DMS53 treated with DMSO at 0.1 percent for 48 hours (cell line): ENCODE results near the gene FRAS1.

Source experiments
- DNase-seq: peaks from one replicate; lab custom pipeline; 2025; ENCODE audit not compliant: unreplicated experiment; lab: John Stamatoyannopoulos, UW

Gene FRAS1

DNA sequence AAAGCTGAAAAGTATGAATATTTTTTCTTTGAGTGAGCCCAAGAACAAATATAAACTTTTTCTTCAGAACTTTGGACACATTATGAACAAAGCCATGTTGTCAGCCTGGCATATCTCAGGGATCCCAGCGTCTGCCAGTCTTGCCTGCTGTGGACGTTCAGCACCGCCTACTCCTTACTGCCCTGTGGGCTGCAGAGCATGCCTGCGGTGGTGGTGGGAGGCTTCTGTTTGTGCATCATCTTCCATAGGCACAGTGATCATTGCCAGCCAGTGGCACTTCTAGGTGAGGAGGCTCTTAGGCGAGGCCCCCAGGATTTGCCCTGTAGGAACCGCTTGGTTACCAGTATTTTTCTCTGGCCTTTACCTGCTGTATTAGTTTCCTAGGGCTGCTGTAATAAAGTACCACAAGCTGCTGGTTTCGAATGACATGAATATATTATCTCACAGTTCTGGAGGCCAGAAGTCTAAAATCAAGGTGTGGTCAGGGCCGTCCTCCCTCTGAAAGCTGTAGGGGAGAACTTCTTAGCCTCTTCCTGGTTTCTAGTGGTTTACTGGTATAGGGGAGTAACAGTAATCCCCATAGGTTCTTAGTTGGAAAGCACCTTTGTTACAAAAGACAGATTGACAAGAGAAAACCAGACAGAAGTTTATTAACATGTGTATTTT lies 509.8 kb downstream of the FRAS1 start:
- no peak for DNase-seq

DNA sequence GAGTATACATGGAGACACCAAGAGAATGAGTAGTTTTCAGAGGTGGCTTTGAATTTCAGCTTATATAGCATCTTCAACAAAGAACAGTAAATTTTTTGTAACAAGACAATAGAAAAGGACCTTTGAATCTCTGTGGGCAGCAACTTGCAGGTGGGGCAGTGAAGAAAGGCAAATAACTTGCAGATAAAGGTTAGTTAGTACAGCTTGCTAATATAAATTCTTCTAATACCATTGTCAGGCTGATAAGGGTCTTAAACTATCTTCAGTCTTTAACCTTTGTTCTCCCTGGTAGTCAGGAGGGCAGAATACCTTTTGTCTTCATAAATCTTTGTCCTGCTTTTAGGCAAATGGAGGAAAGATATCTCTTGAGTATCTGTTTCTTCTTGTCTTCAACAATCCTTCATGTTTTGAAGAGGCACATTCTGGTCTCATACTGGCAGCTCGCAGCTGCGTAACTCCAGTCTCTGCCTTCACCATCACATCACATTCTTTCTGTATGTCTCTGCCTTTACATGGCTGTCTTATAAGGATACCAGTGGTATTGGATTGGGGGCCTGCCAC lies 510.5 kb downstream of the FRAS1 start:
- no peak for DNase-seq

DNA sequence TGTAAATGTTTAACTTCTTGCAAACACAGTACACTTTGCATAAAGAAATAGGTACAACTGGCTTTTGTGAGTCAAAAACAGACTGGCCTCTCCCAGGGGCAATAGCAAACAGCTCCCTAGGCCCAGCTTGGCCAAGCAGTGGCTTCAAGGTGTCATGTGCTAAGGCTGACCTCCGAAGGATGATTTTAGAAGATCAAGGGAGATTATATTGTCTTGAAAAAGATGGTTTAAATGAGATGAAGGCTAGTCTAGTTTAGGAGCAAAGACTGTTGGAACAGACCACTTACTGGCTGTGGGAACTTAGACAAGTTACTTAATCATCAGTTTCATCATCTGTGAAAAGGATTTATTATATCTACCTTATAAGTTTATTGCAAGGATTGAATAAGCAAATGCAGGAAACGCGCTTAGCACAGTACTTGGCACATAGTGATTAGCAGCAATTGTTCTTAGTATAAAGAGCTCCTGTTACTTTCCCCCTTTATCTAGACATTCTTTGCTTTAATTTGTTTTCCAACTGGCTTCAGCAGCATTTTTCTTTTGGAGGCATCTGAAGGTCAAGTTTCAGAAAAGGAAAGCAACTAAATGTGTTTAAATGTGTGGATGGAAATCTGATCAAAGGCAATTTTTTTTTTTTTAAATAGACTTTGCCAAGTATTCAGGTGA lies 511.6 kb downstream of the FRAS1 start:
- no peak for DNase-seq

DNA sequence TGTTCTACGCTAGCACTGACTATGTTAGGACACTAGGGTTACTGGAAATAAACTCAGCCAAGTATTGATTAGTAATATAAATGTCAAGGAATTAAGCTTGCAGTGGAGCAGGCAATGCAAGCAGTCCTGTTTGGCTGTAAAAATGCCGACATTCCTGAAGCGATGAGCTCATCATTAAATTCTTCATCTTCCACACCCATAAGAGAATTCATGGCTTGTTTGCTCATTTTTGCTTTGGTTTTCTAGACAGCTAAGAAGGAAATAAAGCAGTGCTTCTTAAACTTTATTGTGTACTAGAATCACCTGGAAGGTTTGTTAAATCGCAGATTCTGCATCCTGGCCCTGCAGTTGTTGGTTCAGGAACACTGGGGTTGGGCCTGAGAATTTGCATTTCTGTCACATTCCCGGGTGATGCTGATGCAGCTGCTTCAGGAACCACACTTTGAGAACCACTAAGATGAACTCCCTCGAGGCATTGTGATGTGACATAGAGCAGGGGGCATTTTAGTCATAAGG lies 512.2 kb downstream of the FRAS1 start:
- no peak for DNase-seq

DNA sequence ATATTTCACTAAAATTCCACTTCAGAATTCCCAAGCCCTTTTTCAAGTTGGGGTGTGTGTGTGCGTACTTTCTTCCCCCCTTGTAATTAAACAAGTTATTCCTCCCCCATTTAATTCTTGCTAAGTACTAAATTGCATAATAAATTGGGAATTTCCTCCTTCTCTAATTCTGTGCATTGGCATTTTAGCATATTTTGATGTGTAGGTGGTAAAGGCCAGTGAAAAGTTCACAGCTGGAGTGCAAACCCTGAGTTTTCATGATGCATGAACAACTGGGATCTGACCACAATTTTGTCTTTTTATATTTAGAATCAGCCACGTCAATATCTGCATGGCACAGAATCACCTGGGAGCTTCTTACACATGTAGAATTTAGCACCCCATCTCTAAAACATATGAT lies 513.0 kb downstream of the FRAS1 start:
- no peak for DNase-seq

DNA sequence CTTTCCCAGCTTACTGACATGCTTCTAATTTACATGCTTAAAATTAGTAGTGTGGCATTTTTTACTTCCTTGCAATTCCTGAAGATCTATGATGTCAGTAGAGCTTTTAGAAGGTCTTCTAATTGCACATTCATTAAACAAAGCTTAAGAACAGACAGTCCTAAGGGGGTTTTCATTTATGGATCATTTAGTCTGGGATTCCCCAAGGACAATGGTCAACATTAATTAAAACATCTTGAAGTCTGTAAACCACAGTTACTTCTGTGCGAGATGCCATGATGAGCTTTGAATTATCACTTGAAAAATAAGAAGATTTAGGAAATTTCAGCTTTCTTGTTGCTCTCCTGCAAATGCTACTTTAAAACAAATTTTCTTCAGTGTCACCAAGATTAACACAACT lies 514.7 kb downstream of the FRAS1 start:
- no peak for DNase-seq

DNA sequence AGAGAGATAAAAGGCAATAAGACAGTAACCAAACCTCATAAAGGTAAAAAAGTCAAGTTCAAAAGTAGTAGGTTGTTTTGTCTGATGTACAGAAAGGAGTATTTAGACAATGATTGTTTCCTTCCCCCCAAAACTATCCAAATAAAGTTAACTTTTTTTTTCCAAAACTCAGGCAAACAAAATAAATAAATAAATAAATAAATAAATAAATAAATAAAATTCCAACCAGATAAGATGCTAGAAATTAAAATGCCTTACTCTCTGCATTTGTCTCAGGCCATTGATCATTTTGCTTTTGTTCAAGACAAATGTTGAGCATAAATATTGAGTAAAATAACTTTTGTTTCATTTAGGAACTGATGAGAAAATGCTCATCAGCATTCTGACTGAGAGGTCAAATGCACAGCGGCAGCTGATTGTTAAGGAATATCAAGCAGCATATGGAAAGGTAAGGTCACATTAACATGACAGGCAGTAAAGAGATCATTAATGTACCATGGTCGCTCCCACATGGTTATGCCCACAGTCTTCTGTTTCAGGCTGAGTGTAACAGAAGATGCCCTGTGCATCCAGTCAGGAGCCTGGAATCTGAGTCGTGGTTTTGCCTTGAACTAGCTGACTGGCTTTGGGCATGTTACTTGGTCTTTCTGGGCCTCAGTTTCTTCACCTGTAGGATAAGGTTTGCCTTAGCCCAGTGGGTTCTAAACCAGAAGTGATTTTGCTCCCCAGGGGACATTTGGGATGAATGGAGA lies 521.7 kb downstream of the FRAS1 start:
- DNase-seq = no peak

DNA sequence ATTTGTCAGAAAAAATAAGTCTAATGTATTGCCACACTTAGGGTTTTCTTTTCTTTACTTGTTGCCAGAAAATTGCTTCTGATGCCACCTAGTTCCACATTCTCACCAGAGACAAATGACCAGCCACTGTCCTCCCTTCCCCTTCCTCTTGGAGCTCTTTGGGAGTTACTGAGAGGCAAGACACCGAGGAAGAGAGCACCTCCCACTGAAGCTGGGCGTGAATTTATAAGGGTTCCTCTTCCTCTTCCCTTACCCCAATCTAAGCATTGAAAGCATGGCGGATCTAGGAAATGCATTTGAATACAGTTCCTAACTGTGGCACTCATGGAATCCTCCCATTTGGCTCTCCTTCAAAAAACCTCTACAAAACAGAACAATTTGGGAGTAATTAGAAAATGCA lies 524.5 kb downstream of the FRAS1 start:
- no peak for DNase-seq

DNA sequence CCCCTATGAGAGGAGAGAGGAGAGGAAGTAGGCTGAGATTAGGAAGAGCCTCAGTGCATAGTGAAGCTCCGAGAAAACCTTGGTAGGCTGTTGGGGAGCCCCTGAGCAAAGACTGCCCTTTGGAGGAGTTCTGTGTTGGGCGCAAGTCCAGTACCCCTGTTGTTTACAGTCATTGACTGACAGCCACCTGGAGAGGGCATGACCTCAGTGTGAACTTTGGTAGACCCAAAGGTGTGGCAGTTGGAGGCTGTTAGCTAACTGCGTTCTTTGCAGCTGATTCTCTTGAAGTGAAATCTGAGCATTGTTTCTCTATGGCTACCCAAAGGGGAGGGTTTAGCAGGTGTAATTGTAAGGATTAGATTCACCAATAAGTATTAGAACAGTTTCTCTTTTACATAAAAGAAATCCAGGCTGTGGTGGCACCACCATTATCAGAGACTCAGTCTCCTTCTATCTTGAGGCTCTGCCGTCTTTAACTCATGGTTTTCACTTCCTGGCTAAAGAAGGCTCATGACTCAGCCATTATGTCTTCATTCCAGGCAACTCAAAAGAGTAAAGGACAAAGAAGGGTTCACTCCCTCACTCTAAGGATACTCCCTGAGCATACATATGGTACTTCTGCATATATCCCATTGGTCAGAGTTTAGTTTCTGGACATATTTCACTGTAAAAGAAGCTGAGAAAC lies 527.9 kb downstream of the FRAS1 start:
- DNase-seq = no peak

DNA sequence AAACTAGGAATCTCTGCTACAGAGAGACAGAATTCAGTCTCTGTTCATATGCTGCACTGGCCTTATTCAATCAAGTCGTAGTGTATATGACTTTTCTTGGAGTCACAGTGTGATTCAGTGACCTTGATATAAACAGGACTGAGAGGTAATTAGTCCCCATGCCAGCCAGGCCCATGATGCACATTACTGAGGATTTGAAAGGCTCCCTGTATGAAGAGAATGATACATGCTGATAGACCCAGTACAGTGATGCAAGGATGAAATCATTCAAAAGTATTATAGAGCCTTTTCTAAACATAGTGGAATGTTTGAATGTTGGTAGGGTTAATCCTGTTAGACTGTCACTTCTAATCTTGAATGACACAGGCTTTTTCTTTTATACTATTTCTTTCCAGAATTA lies 528.5 kb downstream of the FRAS1 start:
- DNase-seq = no peak

DNA sequence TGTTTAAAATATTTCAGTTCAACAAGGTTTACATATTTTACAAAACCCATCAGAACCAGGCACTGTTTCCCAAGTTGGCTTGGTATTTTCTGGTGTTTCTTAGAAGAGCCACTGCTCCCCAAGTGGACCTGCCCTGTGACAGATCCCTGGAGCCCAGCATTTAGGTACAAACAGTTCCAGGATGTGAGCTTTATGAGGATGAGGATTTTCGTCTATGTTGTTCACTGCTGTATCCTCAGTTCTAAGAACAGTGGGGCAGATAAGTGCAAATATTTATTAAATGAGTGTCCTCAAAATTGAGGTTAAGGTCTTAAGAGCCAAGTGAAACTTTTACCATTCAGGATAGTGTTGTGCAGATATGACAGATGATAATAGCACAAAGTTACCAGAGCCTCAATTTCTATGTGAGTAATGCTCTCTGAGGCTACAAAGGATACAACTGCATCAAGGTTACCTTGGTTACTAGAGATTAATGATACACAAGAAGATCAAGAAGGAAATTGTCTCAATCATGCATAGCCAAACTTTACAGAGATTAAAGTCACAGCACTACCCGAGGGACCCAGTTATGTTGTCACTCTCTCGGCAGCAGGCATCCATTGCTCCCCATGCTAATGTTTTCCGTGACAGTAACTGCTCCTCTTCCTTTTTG lies 531.9 kb downstream of the FRAS1 start:
- DNase-seq = no peak

DNA sequence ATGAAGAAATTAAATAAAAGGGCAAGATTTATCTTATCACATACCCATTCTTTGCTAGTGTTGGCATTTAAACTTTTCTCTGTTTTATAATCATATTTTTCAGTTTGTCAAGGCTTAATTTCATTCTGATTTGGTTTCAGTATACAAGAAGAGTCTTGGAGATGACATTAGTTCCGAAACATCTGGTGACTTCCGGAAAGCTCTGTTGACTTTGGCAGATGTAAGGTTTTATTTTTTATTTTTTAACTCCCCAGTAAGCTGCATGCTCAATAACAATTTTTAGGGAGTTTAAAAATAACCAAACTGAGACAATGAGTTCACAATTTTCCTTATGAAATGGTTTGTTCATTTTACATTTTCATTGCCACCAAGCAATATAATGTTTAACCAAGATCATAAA lies 534.3 kb downstream of the FRAS1 start:
- no peak for DNase-seq

DNA sequence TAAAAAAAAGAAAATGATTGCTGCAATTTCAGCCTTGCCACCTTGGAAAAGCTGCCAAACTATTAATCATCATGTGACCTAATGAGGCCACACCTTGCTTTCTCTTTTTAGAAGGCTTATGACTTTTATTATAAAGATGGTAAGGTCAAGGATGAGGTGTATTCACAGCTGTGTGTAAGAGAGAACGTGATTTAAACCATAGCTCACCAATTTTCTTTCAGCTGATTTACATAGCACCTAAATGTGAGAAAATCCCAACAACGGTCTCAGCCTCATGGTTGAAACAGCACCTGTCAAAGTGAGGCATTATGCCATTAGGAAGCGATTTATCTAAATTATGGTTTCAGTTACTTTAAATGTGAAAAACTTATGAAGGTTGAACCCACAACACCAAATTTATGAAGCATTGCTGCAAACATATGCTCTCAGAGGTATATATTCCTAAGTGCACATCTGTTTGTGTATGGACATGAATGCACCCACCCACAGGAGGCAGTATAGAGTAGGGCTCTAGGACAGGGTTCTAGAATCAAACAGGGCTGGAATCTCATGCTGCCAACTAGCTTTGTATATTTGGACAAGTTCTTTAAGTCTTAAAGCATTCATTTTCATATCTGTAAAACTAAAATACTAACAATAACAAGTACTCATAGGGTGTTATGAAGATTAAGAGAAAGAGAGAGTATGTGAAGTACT lies 535.1 kb downstream of the FRAS1 start:
- DNase-seq = no peak
